Ishikawa (cell line): ENCODE data around the gene ANKRD44.

Experiments
- TAF1 ChIP-seq: IDR thresholded peaks from 2 replicates; pipeline ENCODE4 v1.6.1; 2012; ENCODE audit warnings: low read depth, mild to moderate bottlenecking
- TF ChIP-seq, protein P1 (sequence below): IDR thresholded peaks from 2 replicates; pipeline ENCODE4 v1.6.1; 2012; ENCODE audit warnings: low read depth, mild to moderate bottlenecking

DNA sequence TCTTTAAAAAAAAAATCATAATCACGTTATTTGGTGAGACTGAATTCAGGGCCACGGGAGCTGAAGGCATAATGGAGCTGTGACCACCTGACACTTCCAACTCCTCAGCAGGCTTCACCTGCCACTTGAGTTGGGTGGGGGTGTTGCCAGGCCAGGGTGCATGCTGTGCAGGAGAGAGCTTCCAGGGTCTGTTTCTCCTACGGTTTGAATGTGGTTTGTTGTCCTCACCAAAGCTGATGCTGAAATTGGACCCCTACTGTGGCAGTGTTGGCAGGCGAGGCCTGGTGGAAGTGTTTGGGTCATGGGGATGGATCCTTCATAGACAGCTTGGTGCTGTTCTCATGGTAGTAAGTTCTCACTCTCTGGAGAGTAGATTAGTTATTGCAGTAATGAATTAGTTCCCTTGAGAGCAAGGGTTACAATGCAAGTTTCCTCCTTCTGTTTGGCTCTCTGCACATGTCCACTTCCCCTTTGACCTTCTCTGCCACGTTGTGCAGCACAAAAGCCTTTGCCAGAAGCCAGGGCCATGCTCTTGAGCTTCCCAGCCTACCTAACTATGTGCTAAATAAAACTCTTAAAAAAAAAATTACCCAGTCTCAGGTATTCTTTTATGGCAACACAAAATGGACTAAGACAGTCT lies 38.3 kb upstream of the ANKRD44 start:
- TF ChIP-seq TAF1 = no peak
- TF ChIP-seq, protein P1, sequence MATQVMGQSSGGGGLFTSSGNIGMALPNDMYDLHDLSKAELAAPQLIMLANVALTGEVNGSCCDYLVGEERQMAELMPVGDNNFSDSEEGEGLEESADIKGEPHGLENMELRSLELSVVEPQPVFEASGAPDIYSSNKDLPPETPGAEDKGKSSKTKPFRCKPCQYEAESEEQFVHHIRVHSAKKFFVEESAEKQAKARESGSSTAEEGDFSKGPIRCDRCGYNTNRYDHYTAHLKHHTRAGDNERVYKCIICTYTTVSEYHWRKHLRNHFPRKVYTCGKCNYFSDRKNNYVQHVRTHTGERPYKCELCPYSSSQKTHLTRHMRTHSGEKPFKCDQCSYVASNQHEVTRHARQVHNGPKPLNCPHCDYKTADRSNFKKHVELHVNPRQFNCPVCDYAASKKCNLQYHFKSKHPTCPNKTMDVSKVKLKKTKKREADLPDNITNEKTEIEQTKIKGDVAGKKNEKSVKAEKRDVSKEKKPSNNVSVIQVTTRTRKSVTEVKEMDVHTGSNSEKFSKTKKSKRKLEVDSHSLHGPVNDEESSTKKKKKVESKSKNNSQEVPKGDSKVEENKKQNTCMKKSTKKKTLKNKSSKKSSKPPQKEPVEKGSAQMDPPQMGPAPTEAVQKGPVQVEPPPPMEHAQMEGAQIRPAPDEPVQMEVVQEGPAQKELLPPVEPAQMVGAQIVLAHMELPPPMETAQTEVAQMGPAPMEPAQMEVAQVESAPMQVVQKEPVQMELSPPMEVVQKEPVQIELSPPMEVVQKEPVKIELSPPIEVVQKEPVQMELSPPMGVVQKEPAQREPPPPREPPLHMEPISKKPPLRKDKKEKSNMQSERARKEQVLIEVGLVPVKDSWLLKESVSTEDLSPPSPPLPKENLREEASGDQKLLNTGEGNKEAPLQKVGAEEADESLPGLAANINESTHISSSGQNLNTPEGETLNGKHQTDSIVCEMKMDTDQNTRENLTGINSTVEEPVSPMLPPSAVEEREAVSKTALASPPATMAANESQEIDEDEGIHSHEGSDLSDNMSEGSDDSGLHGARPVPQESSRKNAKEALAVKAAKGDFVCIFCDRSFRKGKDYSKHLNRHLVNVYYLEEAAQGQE = no peak
